Endothelial cell of umbilical vein (primary cell): ENCODE data around the gene ATXN2.

Experiments used
- EZH2 ChIP-seq: IDR thresholded peaks from 2 replicates; pipeline ENCODE4 v1.6.1; 2012; ENCODE audit warnings: borderline replicate concordance, low read depth, mild to moderate bottlenecking, moderate library complexity, low read length, inconsistent platforms; ENCODE audit not compliant: severe bottlenecking
- GATA2 ChIP-seq: IDR thresholded peaks from 2 replicates; pipeline ENCODE4 v1.7.0; 2011; ENCODE audit warnings: low read depth, mild to moderate bottlenecking, moderate library complexity, mixed read lengths, low read length; ENCODE audit not compliant: insufficient read length, insufficient read depth
- POLR2A ChIP-seq: IDR thresholded peaks from 2 replicates; pipeline ENCODE4 v1.6.1; 2012; ENCODE audit warnings: low read depth, mild to moderate bottlenecking, control low read depth, low read length
- POLR2AphosphoS5 ChIP-seq: IDR thresholded peaks from 2 replicates; pipeline ENCODE4 v1.6.1; 2012; ENCODE audit warnings: low read depth, mild to moderate bottlenecking, control low read depth, low read length, moderate library complexity; ENCODE audit not compliant: insufficient read depth
- TF ChIP-seq, protein P1 (sequence below), 2 donors: IDR thresholded peaks; 1 replicate in 1 of 2; 2 replicates in 1 of 2; pipeline ENCODE4 v1.5.1; 2011; ENCODE audit warnings: low read length in 2 of 2, mild to moderate bottlenecking in 2 of 2, moderate library complexity in 2 of 2, control low read depth in 1 of 2, inconsistent platforms in 1 of 2, low read depth in 1 of 2; ENCODE audit not compliant: insufficient read depth in 1 of 2; ENCODE audit errors: extremely low read depth in 1 of 2

GRCh38 chr12:111582133-111582747 lies 16.9 kb downstream of the ATXN2 start:
- TF ChIP-seq EZH2 (no peak), GATA2 (no peak), POLR2A (no peak), POLR2AphosphoS5 (no peak)
- TF ChIP-seq, protein P1, sequence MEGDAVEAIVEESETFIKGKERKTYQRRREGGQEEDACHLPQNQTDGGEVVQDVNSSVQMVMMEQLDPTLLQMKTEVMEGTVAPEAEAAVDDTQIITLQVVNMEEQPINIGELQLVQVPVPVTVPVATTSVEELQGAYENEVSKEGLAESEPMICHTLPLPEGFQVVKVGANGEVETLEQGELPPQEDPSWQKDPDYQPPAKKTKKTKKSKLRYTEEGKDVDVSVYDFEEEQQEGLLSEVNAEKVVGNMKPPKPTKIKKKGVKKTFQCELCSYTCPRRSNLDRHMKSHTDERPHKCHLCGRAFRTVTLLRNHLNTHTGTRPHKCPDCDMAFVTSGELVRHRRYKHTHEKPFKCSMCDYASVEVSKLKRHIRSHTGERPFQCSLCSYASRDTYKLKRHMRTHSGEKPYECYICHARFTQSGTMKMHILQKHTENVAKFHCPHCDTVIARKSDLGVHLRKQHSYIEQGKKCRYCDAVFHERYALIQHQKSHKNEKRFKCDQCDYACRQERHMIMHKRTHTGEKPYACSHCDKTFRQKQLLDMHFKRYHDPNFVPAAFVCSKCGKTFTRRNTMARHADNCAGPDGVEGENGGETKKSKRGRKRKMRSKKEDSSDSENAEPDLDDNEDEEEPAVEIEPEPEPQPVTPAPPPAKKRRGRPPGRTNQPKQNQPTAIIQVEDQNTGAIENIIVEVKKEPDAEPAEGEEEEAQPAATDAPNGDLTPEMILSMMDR (IDR thresholded peaks at IDR 0.05; ENCODE audit: extremely low read depth in 1 of 2, insufficient read depth in 1 of 2, low read depth in 1 of 2, low read length in 2 of 2), result no peak
